ENCODE results near the gene MYBPH.

MYBPH gene

GRCh38 chr1:203202431-203203245 is 27.0 kb upstream of the MYBPH start:
- TF ChIP-seq CTCF (IDR thresholded peaks at IDR 0.05; ENCODE audit: insufficient read depth, low read depth, low read length, missing control alignments), result no peak
- H3K4me3 ChIP-seq (ENCODE audit: low read length), result no peak overlapping the region
- peak; percentile 40 for DNase-seq (ENCODE audit: low read depth)

- no peak for TF ChIP-seq CTCF (IDR thresholded peaks at IDR 0.05; ENCODE audit: insufficient read depth, low read depth, low read length, missing control alignments)
- no peak overlapping the region for H3K4me3 ChIP-seq (ENCODE audit: low read length)
- no peak for DNase-seq (ENCODE audit: low read depth)
Observed at GRCh38 chr1:203201516-203202205, 26.0 kb upstream of the MYBPH start.

- no peak overlapping the region for H3K4me3 ChIP-seq (ENCODE audit: low read length)
- no peak for DNase-seq (ENCODE audit: low read depth)
- TF ChIP-seq CTCF (IDR thresholded peaks at IDR 0.05; ENCODE audit: insufficient read depth, low read depth, low read length, missing control alignments), result no peak
Observed at GRCh38 chr1:203200916-203201315, 25.3 kb upstream of the MYBPH start.

- H3K4me3 ChIP-seq (ENCODE audit: low read length), result no peak overlapping the region
- no peak for TF ChIP-seq CTCF (IDR thresholded peaks at IDR 0.05; ENCODE audit: insufficient read depth, low read depth, low read length, missing control alignments)
- DNase-seq (ENCODE audit: low read depth), result peak; percentile 88
Observed at GRCh38 chr1:203199816-203200571, 24.4 kb upstream of the MYBPH start.

GRCh38 chr1:203199481-203199815 is 23.8 kb upstream of the MYBPH start:
- no peak for TF ChIP-seq CTCF (IDR thresholded peaks at IDR 0.05; ENCODE audit: insufficient read depth, low read depth, low read length, missing control alignments)
- no peak for DNase-seq (ENCODE audit: low read depth)
- H3K4me3 ChIP-seq (ENCODE audit: low read length), result no peak overlapping the region

- no peak for DNase-seq (ENCODE audit: low read depth)
- TF ChIP-seq CTCF (IDR thresholded peaks at IDR 0.05; ENCODE audit: insufficient read depth, low read depth, low read length, missing control alignments), result no peak
- H3K4me3 ChIP-seq (ENCODE audit: low read length), result no peak overlapping the region
Observed at GRCh38 chr1:203199002-203199401, 23.4 kb upstream of the MYBPH start.

Measured in epithelial cell of esophagus (primary cell).